KMS-11 (cell line): ENCODE results near the gene RORB.

Experiments used
- H2AFZ ChIP-seq: fragments of 200-600 bp; sonication (generic); 2 replicates; pipeline ENCODE4 v1.6.1; 2016; ENCODE audit warnings: antibody characterized with exemption, mixed run types, low read depth
- H3K27ac ChIP-seq: fragments of 200-600 bp; sonication (generic); 2 replicates; pipeline ENCODE4 v1.6.1; 2016; ENCODE audit warnings: mild to moderate bottlenecking, mixed run types
- H3K27me3 ChIP-seq: fragments of 200-600 bp; sonication (generic); 2 replicates; pipeline ENCODE4 v1.6.1; 2017; ENCODE audit warnings: mild to moderate bottlenecking, low read depth, mixed run types, moderate library complexity; ENCODE audit not compliant: insufficient read depth
- H3K36me3 ChIP-seq: fragments of 200-600 bp; sonication (generic); 2 replicates; pipeline ENCODE4 v1.6.1; 2017; ENCODE audit warnings: mild to moderate bottlenecking, mixed run types; ENCODE audit not compliant: insufficient read depth
- H3K4me1 ChIP-seq: fragments of 200-600 bp; sonication (generic); 2 replicates; pipeline ENCODE4 v1.6.1; 2016; ENCODE audit warnings: mild to moderate bottlenecking, low read depth, mixed run types; ENCODE audit not compliant: poor library complexity, severe bottlenecking
- H3K4me2 ChIP-seq: fragments of 200-600 bp; sonication (generic); 2 replicates; pipeline ENCODE4 v1.7.0; 2016; ENCODE audit warnings: mild to moderate bottlenecking, mixed run types
- H3K4me3 ChIP-seq: fragments of 200-600 bp; sonication (generic); IDR thresholded peaks from 2 replicates; pipeline ENCODE4 v1.6.1; 2017; ENCODE audit warnings: low read depth, low read length, mixed read lengths; ENCODE audit not compliant: insufficient read depth
- H3K79me2 ChIP-seq: fragments of 200-600 bp; sonication (generic); 2 replicates; pipeline ENCODE4 v1.6.1; 2016; ENCODE audit warnings: low read depth, mixed run types; ENCODE audit not compliant: insufficient read depth
- H3K9ac ChIP-seq: fragments of 200-600 bp; sonication (generic); 2 replicates; pipeline ENCODE4 v1.6.1; 2016; ENCODE audit warnings: mild to moderate bottlenecking, mixed run types
- H4K20me1 ChIP-seq: fragments of 200-600 bp; sonication (generic); 2 replicates; pipeline ENCODE4 v1.6.1; 2016; ENCODE audit warnings: mild to moderate bottlenecking, mixed run types; ENCODE audit not compliant: insufficient read depth
- CTCF ChIP-seq: fragments of 200-600 bp; sonication (generic); conservative IDR thresholded peaks from 2 replicates; pipeline ENCODE4 v1.6.1; 2017; ENCODE audit warnings: low read depth, mild to moderate bottlenecking, antibody characterized with exemption, low read length, moderate library complexity, mixed read lengths

The RORB gene

GRCh38 chr9:74663439-74663838, 166.3 kb downstream of the RORB start:
- no peaks in the 10 kb centered on the region for H3K36me3 ChIP-seq
- no peak overlapping the region for H3K4me2 ChIP-seq
- peaks cover 4% of the 10 kb centered on the region for H3K4me1 ChIP-seq
- no peak overlapping the region for H2AFZ ChIP-seq
- H3K9ac ChIP-seq, result no peak overlapping the region
- no peak for TF ChIP-seq CTCF
- no peak overlapping the region for H3K27ac ChIP-seq
- no peaks in the 10 kb centered on the region for H4K20me1 ChIP-seq
- H3K4me3 ChIP-seq, result no peak overlapping the region
- H3K79me2 ChIP-seq, result no peaks in the 10 kb centered on the region
- no peaks in the 10 kb centered on the region for H3K27me3 ChIP-seq

GRCh38 chr9:74666625-74667316, 169.6 kb downstream of the RORB start:
- Histone ChIP-seq H3K9ac (no peak overlapping the region), H3K4me2 (no peak overlapping the region), H3K4me1 (no peaks in the 10 kb centered on the region), H3K27me3 (no peaks in the 10 kb centered on the region), H3K36me3 (no peaks in the 10 kb centered on the region), H2AFZ (no peak overlapping the region), H3K79me2 (no peaks in the 10 kb centered on the region), H4K20me1 (no peaks in the 10 kb centered on the region), H3K4me3 (no peak overlapping the region), H3K27ac (no peak overlapping the region)
- TF ChIP-seq CTCF, result no peak

GRCh38 chr9:74672237-74672636, 175.1 kb downstream of the RORB start:
- H4K20me1 ChIP-seq, result no peaks in the 10 kb centered on the region
- no peak overlapping the region for H2AFZ ChIP-seq
- H3K27me3 ChIP-seq, result no peaks in the 10 kb centered on the region
- H3K9ac ChIP-seq, result no peak overlapping the region
- no peak for TF ChIP-seq CTCF
- H3K27ac ChIP-seq, result no peak overlapping the region
- no peaks in the 10 kb centered on the region for H3K79me2 ChIP-seq
- H3K4me3 ChIP-seq, result no peak overlapping the region
- H3K36me3 ChIP-seq, result no peaks in the 10 kb centered on the region
- H3K4me2 ChIP-seq, result no peak overlapping the region
- H3K4me1 ChIP-seq, result no peaks in the 10 kb centered on the region

DNA sequence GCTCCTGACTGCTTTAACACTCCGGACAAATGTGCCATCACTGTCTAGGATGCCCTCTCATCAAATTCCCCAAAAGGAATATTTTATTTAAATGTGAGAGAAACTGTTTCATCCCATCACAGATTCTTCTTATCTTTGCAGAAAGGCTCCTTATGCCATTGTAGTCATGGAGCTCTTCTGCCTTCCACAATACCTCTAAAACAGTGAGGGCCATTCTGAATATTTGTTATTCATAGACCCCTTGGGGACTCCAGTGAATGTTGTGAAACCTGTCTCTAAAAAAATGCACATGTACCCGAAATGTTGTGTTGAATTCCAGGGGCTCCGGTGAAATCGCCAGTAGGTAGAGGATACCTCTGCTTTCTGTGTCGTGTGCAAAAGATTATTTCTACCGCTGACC, 176.9 kb downstream of the RORB start:
- Histone ChIP-seq H3K27me3 (no peaks in the 10 kb centered on the region), H3K27ac (no peak overlapping the region), H3K4me1 (no peaks in the 10 kb centered on the region), H3K4me3 (no peak overlapping the region), H3K9ac (no peak overlapping the region), H3K4me2 (no peak overlapping the region), H3K79me2 (no peaks in the 10 kb centered on the region), H2AFZ (no peak overlapping the region), H3K36me3 (no peaks in the 10 kb centered on the region), H4K20me1 (no peaks in the 10 kb centered on the region)
- TF ChIP-seq CTCF, result no peak
